ENCODE measurements around the gene LDLRAD2. TPM values are rescaled to one million over a fixed set of nuclear protein-coding genes. Genes with fewer than 3 reads are reported as not detected.

The LDLRAD2 gene
- total and polyA plus RNA-seq, 4 donors: 0.12 to 2.7 (median 0.23) TPM; not detected in 1

DNA sequence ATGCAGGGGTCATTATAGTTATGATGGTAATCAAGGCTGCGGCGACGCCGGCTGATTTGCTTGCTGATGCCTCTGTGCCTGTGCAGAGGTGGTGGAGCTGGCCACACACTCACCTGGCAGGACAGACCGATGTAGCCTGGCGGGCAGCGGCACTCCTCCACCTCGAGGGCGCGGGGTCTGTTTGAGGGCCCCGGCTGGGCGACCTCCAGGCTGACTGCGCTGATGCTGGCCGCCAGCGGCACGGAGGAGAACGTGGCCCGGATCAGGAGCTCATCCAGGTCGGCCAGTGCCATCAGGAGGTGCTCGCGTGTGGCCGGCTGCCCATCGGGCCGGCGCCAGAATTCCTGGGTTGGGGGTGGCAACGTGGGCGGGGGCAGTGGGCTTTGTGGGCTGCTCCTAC, 52.7 kb downstream of the LDLRAD2 start:
- no peak for TF ChIP-seq HNF4G (IDR thresholded peaks at IDR 0.05)
- TF ChIP-seq FOXA2 (IDR thresholded peaks at IDR 0.05): no peak
- no peak for TF ChIP-seq RAD21 (IDR thresholded peaks at IDR 0.05)
- no peak for TF ChIP-seq GABPA (IDR thresholded peaks at IDR 0.05 in 1 of 2, conservative IDR thresholded peaks at IDR 0.05 in 1 of 2)
- no peak for TF ChIP-seq JUND (IDR thresholded peaks at IDR 0.05)
- no peak for TF ChIP-seq EGR1 (IDR thresholded peaks at IDR 0.05; ENCODE audit: low read depth in 2 of 2)
- TF ChIP-seq HNF4A (conservative IDR thresholded peaks at IDR 0.05): no peak
- TF ChIP-seq NR2F2 (IDR thresholded peaks at IDR 0.05): no peak
- TF ChIP-seq, protein P1, sequence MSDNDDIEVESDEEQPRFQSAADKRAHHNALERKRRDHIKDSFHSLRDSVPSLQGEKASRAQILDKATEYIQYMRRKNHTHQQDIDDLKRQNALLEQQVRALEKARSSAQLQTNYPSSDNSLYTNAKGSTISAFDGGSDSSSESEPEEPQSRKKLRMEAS (IDR thresholded peaks at IDR 0.05): no peak
- TF ChIP-seq, protein P2, sequence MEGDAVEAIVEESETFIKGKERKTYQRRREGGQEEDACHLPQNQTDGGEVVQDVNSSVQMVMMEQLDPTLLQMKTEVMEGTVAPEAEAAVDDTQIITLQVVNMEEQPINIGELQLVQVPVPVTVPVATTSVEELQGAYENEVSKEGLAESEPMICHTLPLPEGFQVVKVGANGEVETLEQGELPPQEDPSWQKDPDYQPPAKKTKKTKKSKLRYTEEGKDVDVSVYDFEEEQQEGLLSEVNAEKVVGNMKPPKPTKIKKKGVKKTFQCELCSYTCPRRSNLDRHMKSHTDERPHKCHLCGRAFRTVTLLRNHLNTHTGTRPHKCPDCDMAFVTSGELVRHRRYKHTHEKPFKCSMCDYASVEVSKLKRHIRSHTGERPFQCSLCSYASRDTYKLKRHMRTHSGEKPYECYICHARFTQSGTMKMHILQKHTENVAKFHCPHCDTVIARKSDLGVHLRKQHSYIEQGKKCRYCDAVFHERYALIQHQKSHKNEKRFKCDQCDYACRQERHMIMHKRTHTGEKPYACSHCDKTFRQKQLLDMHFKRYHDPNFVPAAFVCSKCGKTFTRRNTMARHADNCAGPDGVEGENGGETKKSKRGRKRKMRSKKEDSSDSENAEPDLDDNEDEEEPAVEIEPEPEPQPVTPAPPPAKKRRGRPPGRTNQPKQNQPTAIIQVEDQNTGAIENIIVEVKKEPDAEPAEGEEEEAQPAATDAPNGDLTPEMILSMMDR (IDR thresholded peaks at IDR 0.05; ENCODE audit: low read depth, low read length, missing input control): no peak
- Histone ChIP-seq H3K9ac (ENCODE audit: low read depth in 1 of 2, low read length in 2 of 2) (no peak overlapping the region), H3K36me3 (ENCODE audit: control insufficient read depth in 4 of 4, insufficient read depth in 3 of 4, low read depth in 1 of 4, low read length in 3 of 4) (peaks cover 0 to 4% (median 1%) of the 10 kb centered on the region in 4 donors), H3K27me3 (ENCODE audit: control insufficient read depth in 4 of 4, insufficient read depth in 4 of 4, low read length in 3 of 4) (no peaks in the 10 kb centered on the region), H3K27ac (ENCODE audit: low read depth in 1 of 2, low read length in 2 of 2) (no peak overlapping the region), H3K4me3 (ENCODE audit: low read depth in 1 of 3, low read length in 3 of 3) (no peak overlapping the region), H3K9me3 (ENCODE audit: control insufficient read depth in 4 of 4, low read length in 3 of 4) (no peaks in the 10 kb centered on the region), H3K4me1 (ENCODE audit: control insufficient read depth in 4 of 4, insufficient read depth in 4 of 4, low read length in 3 of 4) (no peaks in the 10 kb centered on the region)
- WGBS: 93% methylated on average over 27 of the region's 27 CpGs
- no peak for DNase-seq (ENCODE audit: low spot score)

DNA sequence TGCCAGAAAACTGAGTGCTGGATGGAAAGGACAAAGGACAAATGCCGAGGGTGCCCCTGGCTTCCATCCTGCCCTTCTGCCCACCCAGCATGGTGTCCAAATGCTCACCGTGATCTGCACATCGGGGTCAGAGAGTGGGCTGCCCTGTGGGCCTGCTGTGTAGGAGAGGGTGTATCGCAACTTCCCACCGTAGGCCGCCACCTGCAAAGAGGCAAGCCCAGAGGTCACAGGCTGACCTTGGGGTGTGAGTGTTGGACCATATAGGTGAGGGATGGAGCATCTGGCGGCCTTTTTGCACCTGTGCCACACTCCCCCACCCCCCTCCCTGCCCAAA, 53.5 kb downstream of the LDLRAD2 start:
- Histone ChIP-seq H3K27ac (ENCODE audit: low read depth in 1 of 2, low read length in 2 of 2) (no peak overlapping the region), H3K27me3 (ENCODE audit: control insufficient read depth in 4 of 4, insufficient read depth in 4 of 4, low read length in 3 of 4) (no peaks in the 10 kb centered on the region), H3K9me3 (ENCODE audit: control insufficient read depth in 4 of 4, low read length in 3 of 4) (no peaks in the 10 kb centered on the region), H3K4me1 (ENCODE audit: control insufficient read depth in 4 of 4, insufficient read depth in 4 of 4, low read length in 3 of 4) (no peaks in the 10 kb centered on the region), H3K4me3 (ENCODE audit: low read depth in 1 of 3, low read length in 3 of 3) (no peak overlapping the region), H3K36me3 (ENCODE audit: control insufficient read depth in 4 of 4, insufficient read depth in 3 of 4, low read depth in 1 of 4, low read length in 3 of 4) (peaks cover 0 to 4% (median 1%) of the 10 kb centered on the region in 4 donors), H3K9ac (ENCODE audit: low read depth in 1 of 2, low read length in 2 of 2) (no peak overlapping the region)
- no peak for TF ChIP-seq HNF4G (IDR thresholded peaks at IDR 0.05)
- TF ChIP-seq, protein P3, sequence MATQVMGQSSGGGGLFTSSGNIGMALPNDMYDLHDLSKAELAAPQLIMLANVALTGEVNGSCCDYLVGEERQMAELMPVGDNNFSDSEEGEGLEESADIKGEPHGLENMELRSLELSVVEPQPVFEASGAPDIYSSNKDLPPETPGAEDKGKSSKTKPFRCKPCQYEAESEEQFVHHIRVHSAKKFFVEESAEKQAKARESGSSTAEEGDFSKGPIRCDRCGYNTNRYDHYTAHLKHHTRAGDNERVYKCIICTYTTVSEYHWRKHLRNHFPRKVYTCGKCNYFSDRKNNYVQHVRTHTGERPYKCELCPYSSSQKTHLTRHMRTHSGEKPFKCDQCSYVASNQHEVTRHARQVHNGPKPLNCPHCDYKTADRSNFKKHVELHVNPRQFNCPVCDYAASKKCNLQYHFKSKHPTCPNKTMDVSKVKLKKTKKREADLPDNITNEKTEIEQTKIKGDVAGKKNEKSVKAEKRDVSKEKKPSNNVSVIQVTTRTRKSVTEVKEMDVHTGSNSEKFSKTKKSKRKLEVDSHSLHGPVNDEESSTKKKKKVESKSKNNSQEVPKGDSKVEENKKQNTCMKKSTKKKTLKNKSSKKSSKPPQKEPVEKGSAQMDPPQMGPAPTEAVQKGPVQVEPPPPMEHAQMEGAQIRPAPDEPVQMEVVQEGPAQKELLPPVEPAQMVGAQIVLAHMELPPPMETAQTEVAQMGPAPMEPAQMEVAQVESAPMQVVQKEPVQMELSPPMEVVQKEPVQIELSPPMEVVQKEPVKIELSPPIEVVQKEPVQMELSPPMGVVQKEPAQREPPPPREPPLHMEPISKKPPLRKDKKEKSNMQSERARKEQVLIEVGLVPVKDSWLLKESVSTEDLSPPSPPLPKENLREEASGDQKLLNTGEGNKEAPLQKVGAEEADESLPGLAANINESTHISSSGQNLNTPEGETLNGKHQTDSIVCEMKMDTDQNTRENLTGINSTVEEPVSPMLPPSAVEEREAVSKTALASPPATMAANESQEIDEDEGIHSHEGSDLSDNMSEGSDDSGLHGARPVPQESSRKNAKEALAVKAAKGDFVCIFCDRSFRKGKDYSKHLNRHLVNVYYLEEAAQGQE (IDR thresholded peaks at IDR 0.05): no peak
- TF ChIP-seq NR2F2 (IDR thresholded peaks at IDR 0.05): no peak
- TF ChIP-seq HNF4A (conservative IDR thresholded peaks at IDR 0.05): no peak
- TF ChIP-seq, protein P4, sequence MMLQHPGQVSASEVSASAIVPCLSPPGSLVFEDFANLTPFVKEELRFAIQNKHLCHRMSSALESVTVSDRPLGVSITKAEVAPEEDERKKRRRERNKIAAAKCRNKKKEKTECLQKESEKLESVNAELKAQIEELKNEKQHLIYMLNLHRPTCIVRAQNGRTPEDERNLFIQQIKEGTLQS (IDR thresholded peaks at IDR 0.05): no peak
- no peak for TF ChIP-seq RAD21 (IDR thresholded peaks at IDR 0.05)
- TF ChIP-seq, protein P1 (IDR thresholded peaks at IDR 0.05): no peak
- no peak for TF ChIP-seq EGR1 (IDR thresholded peaks at IDR 0.05; ENCODE audit: low read depth in 2 of 2)
- TF ChIP-seq, protein P2 (IDR thresholded peaks at IDR 0.05; ENCODE audit: low read depth, low read length, missing input control): no peak
- no peak for TF ChIP-seq YY1 (IDR thresholded peaks at IDR 0.05)
- no peak for TF ChIP-seq JUND (IDR thresholded peaks at IDR 0.05)
- no peak for TF ChIP-seq GABPA (IDR thresholded peaks at IDR 0.05 in 1 of 2, conservative IDR thresholded peaks at IDR 0.05 in 1 of 2)
- no peak for TF ChIP-seq FOXA1 (IDR thresholded peaks at IDR 0.05)
- TF ChIP-seq, protein P5, sequence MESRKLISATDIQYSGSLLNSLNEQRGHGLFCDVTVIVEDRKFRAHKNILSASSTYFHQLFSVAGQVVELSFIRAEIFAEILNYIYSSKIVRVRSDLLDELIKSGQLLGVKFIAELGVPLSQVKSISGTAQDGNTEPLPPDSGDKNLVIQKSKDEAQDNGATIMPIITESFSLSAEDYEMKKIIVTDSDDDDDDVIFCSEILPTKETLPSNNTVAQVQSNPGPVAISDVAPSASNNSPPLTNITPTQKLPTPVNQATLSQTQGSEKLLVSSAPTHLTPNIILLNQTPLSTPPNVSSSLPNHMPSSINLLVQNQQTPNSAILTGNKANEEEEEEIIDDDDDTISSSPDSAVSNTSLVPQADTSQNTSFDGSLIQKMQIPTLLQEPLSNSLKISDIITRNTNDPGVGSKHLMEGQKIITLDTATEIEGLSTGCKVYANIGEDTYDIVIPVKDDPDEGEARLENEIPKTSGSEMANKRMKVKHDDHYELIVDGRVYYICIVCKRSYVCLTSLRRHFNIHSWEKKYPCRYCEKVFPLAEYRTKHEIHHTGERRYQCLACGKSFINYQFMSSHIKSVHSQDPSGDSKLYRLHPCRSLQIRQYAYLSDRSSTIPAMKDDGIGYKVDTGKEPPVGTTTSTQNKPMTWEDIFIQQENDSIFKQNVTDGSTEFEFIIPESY (IDR thresholded peaks at IDR 0.05): no peak
- TF ChIP-seq RXRA (IDR thresholded peaks at IDR 0.05): no peak
- TF ChIP-seq SP1 (IDR thresholded peaks at IDR 0.05): no peak
- no peak for TF ChIP-seq TAF1 (conservative IDR thresholded peaks at IDR 0.05)
- TF ChIP-seq FOXA2 (IDR thresholded peaks at IDR 0.05): no peak
- WGBS: 94% methylated on average over 7 of the region's 7 CpGs
- no peak for DNase-seq (ENCODE audit: low spot score)
